PC-9 (cell line): ENCODE measurements around the gene CPPED1. TPM values are rescaled to one million over a fixed set of nuclear protein-coding genes. Genes with fewer than 3 reads are reported as not detected.

Experiments used
- BruUV-seq: library from RNA; stranded (reverse); fragments of 400-500 nt; replicated peaks from 2 replicates; lab custom pipeline; 2021; lab: Mats Ljungman, UMichigan
- CTCF ChIA-PET: fragments of 300-600 bp; sonication (Branson Sonifier 250); formaldehyde crosslinking; loops from one replicate; lab custom pipeline; 2022; ENCODE audit warnings: antibody characterized with exemption; lab: Charles Lee
- POLR2A ChIA-PET: fragments of 300-600 bp; sonication (Branson Sonifier 250); formaldehyde crosslinking; loops from one replicate; lab custom pipeline; 2022; ENCODE audit warnings: antibody characterized with exemption; ENCODE audit not compliant: unreplicated experiment; lab: Charles Lee
- DNase-seq, 2 experiments: peaks; one replicate each; pipeline versions ENCODE4 v3.0.0 to v3.0.0-alpha.2; 2015 to 2022; ENCODE audit warnings: mixed read lengths in 1 of 2
- H2AFZ ChIP-seq: fragments of 200-600 bp; sonication (generic); 2 replicates; pipeline ENCODE4 v1.8.1; 2017; ENCODE audit warnings: antibody characterized with exemption
- H3F3A ChIP-seq: fragments of 200-600 bp; sonication (generic); 2 replicates; pipeline ENCODE4 v1.8.1; 2017; ENCODE audit warnings: antibody characterized with exemption, mild to moderate bottlenecking, low read depth; ENCODE audit not compliant: insufficient read depth
- H3K27ac ChIP-seq: fragments of 200-600 bp; sonication (generic); 2 replicates; pipeline ENCODE4 v1.6.1; 2016; ENCODE audit warnings: mixed run types
- H3K27me3 ChIP-seq: fragments of 200-600 bp; sonication (generic); 2 replicates; pipeline ENCODE4 v1.6.1; 2016; ENCODE audit warnings: low read depth, mixed run types; ENCODE audit not compliant: insufficient read depth
- H3K36me3 ChIP-seq: fragments of 200-600 bp; sonication (generic); 2 replicates; pipeline ENCODE4 v1.6.1; 2016; ENCODE audit warnings: low read depth, mixed run types
- H3K4me1 ChIP-seq: fragments of 200-600 bp; sonication (generic); replicated peaks from 2 replicates; pipeline ENCODE4 v1.6.1; 2016; ENCODE audit warnings: mixed run types; ENCODE audit not compliant: insufficient read depth
- H3K4me2 ChIP-seq: fragments of 200-600 bp; sonication (generic); 2 replicates; pipeline ENCODE4 v1.6.1; 2017; ENCODE audit warnings: mixed run types
- H3K4me3 ChIP-seq: fragments of 200-600 bp; sonication (generic); 2 replicates; pipeline ENCODE4 v1.6.1; 2016; ENCODE audit warnings: mixed run types
- H3K79me2 ChIP-seq: fragments of 200-600 bp; sonication (generic); 2 replicates; pipeline ENCODE4 v1.6.1; 2017; ENCODE audit warnings: low read depth, mixed run types
- H3K9me2 ChIP-seq: fragments of 200-600 bp; sonication (generic); 2 replicates; pipeline ENCODE4 v1.8.1; 2017; ENCODE audit warnings: mild to moderate bottlenecking; ENCODE audit not compliant: insufficient read depth
- H3K9me3 ChIP-seq: fragments of 200-600 bp; sonication (generic); 2 replicates; pipeline ENCODE4 v1.8.1; 2016; ENCODE audit warnings: low read depth; ENCODE audit not compliant: insufficient read depth
- H4K20me1 ChIP-seq: fragments of 200-600 bp; sonication (generic); 2 replicates; pipeline ENCODE4 v1.8.1; 2017; ENCODE audit not compliant: insufficient read depth
- CTCF ChIP-seq: fragments of 200-600 bp; sonication (generic); conservative IDR thresholded peaks from 2 replicates; pipeline ENCODE4 v1.6.1; 2017; ENCODE audit warnings: mixed run types, antibody characterized with exemption, mild to moderate bottlenecking, moderate library complexity
- EZH2 ChIP-seq: fragments of 200-600 bp; sonication (generic); IDR thresholded peaks from 2 replicates; pipeline ENCODE4 v1.8.0; 2017; ENCODE audit warnings: antibody characterized with exemption, low read depth
- intact Hi-C: fragments of 100-400 bp; cut with micrococcal nuclease; formaldehyde crosslinking; loops from one replicate; pipeline ENCODE4 v1.10.0; 2022; ENCODE audit not compliant: unreplicated experiment
- total RNA-seq: library from RNA; stranded (reverse); gene quantifications from 2 replicates; pipeline ENCODE4 v1.2.3, GENCODE V29; 2021

CPPED1 gene
- total RNA-seq, 1 experiment from 2014 or later = 66.9 TPM

DNA sequence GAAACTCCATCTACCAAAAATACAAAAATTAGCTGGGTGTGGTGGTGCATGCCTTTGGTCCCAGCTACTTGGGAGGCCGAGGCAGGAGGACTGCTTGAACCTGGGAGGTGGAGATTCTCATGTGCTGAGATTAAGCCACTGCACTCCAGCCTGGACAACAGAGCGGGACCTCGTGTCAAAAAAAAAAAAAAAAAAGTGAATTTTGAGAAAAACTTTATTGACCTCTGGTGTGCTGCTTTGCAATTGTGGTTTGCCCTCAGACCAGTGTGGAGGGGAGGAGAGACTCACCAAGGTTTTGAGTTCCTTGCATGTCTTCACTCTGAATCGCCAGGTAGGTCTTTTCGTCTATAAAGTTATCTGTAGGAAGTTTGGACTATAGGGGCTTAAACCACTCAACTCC, 145.2 kb downstream of the CPPED1 start:
- Histone ChIP-seq H3K4me2 (no peak overlapping the region), H3K36me3 (no peaks in the 10 kb centered on the region), H3K4me1 (no peaks in the 10 kb centered on the region), H3K4me3 (no peak overlapping the region), H4K20me1 (no peaks in the 10 kb centered on the region), H3F3A (0 out of 2 replicates have a peak, but pooled peaks cover 4% of the 10 kb centered on the region), H3K9me2 (no peaks in the 10 kb centered on the region), H3K9me3 (no peaks in the 10 kb centered on the region), H3K27ac (no peak overlapping the region), H2AFZ (no peak overlapping the region), H3K27me3 (no peaks in the 10 kb centered on the region), H3K79me2 (no peaks in the 10 kb centered on the region)
- no TSS peak for BruUV-seq
- intact Hi-C loops = no loop called here
- ChIA-PET CTCF (no interaction called here), POLR2A (no interaction called here)
- no peak for DNase-seq
- no peak for TF ChIP-seq CTCF

GRCh38 chr16:12655537-12655936, 148.2 kb downstream of the CPPED1 start:
- H3K79me2 ChIP-seq = no peaks in the 10 kb centered on the region
- CTCF ChIA-PET = no interaction called here
- H3K4me3 ChIP-seq = no peak overlapping the region
- no peaks in the 10 kb centered on the region for H3K36me3 ChIP-seq
- no TSS peak for BruUV-seq
- DNase-seq = no peak
- no peaks in the 10 kb centered on the region for H3K9me2 ChIP-seq
- H3K27me3 ChIP-seq = no peaks in the 10 kb centered on the region
- POLR2A ChIA-PET = no interaction called here
- H3K27ac ChIP-seq = no peak overlapping the region
- H3K9me3 ChIP-seq = no peaks in the 10 kb centered on the region
- H4K20me1 ChIP-seq = no peaks in the 10 kb centered on the region
- H3F3A ChIP-seq = 0 out of 2 replicates have a peak, but pooled peaks cover 4% of the 10 kb centered on the region
- no peak overlapping the region for H3K4me2 ChIP-seq
- TF ChIP-seq CTCF (no peak), EZH2 (no peak)
- intact Hi-C loops = no loop called here
- H3K4me1 ChIP-seq = no peaks in the 10 kb centered on the region
- no peak overlapping the region for H2AFZ ChIP-seq

DNA sequence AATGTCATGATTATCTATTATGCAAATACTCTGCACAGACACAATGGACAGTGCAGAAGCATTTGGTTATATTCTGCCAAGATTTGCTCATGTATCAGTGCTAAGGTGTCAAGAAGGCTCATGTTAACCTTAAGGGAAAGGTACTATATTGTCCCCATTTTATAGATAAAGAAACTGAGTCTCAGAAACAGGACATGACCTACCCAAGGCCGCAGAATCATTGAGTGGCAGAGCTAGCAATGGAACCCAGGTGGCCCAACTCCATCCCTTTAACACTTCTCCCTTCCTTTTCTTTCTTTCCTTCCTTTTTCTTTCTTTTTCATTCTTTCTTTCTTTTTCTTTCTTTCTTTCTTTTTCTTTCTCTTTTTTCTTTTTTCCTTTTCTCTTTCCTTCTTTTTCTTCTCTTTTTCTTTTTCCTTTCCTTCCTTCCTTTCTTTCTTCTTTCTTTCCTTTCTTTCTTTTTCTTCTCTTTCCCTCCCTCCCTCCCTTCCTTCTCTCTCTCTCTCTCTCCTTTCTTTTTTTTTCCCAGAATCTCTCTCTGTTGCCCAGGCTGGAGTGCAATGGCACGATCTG, 149.8 kb downstream of the CPPED1 start:
- H3K9me2 ChIP-seq = no peaks in the 10 kb centered on the region
- H3K4me2 ChIP-seq = no peak overlapping the region
- no peaks in the 10 kb centered on the region for H3K9me3 ChIP-seq
- no peaks in the 10 kb centered on the region for H3K27me3 ChIP-seq
- no peak overlapping the region for H3K4me3 ChIP-seq
- no peaks in the 10 kb centered on the region for H3K36me3 ChIP-seq
- intact Hi-C loops = no loop called here
- TF ChIP-seq CTCF (no peak), EZH2 (no peak)
- no peaks in the 10 kb centered on the region for H4K20me1 ChIP-seq
- no peaks in the 10 kb centered on the region for H3K79me2 ChIP-seq
- no peak overlapping the region for H2AFZ ChIP-seq
- H3F3A ChIP-seq = 0 out of 2 replicates have a peak, but pooled peaks cover 4% of the 10 kb centered on the region
- H3K27ac ChIP-seq = no peak overlapping the region
- DNase-seq = no peak
- BruUV-seq = no TSS peak
- no peaks in the 10 kb centered on the region for H3K4me1 ChIP-seq
- POLR2A ChIA-PET = no interaction called here
- CTCF ChIA-PET = no interaction called here
